Stimulated activated CD4-positive, alpha-beta T cell treated with anti-CD3 and anti-CD28 coated beads, Interleukin-12 subunit alpha, Interleukin-12 subunit beta, amount 100 ng/mL, for 4 hours (primary cell): ENCODE data around the gene OR13J1.

Experiments
- DNase-seq: peaks from one replicate; pipeline ENCODE4 v3.0.0-alpha.2; 2020

The OR13J1 gene

GRCh38 chr9:35829764-35830096 lies 40.5 kb downstream of the OR13J1 start:
- DNase-seq: no peak

GRCh38 chr9:35829084-35829763 lies 41.0 kb downstream of the OR13J1 start, which contains the start of gene TMEM8B:
Gene TMEM8B (plus strand): TSS chr9:35829228. CDS start chr9:35829448, 220 bp downstream.
- DNase-seq: peak; percentile 96

- peak; percentile 16 for DNase-seq
Measured at GRCh38 chr9:35828716-35829083, 41.5 kb downstream of the OR13J1 start, which contains the start of gene FAM221B. Gene FAM221B (minus strand): TSS chr9:35828732. CDS start chr9:35826161, 2,571 bp downstream.

GRCh38 chr9:35827486-35827885 lies 42.7 kb downstream of the OR13J1 start:
- no peak for DNase-seq

- no peak for DNase-seq
Measured at GRCh38 chr9:35826071-35826701, 44.0 kb downstream of the OR13J1 start.

- DNase-seq: no peak
Measured at GRCh38 chr9:35822926-35823325, 47.3 kb downstream of the OR13J1 start.

- no peak for DNase-seq
Measured at GRCh38 chr9:35820076-35820475, 50.1 kb downstream of the OR13J1 start.
